ENCODE results near the gene GPATCH1.

The GPATCH1 gene

GRCh38 chr19:33090179-33090578 lies 9.2 kb downstream of the GPATCH1 start:
- no peak for TF ChIP-seq CTCF (IDR thresholded peaks at IDR 0.05; ENCODE audit: extremely low read depth, missing control alignments)
- no peak for DNase-seq (ENCODE audit: low spot score)

- no peak for TF ChIP-seq CTCF (IDR thresholded peaks at IDR 0.05; ENCODE audit: extremely low read depth, missing control alignments)
Observed at GRCh38 chr19:33093420-33094210, 12.6 kb downstream of the GPATCH1 start.

GRCh38 chr19:33094436-33095067 lies 13.6 kb downstream of the GPATCH1 start:
- TF ChIP-seq CTCF (IDR thresholded peaks at IDR 0.05; ENCODE audit: extremely low read depth, missing control alignments), result no peak
- no peak for DNase-seq (ENCODE audit: low spot score)

More at GRCh38 chr19:33093420-33094210, 12.6 kb downstream of the GPATCH1 start:
- DNase-seq (ENCODE audit: low spot score), result no peak

- DNase-seq (ENCODE audit: low spot score), result no peak
Observed at GRCh38 chr19:33096005-33096404, 15.0 kb downstream of the GPATCH1 start.

GRCh38 chr19:33098055-33098534 lies 17.1 kb downstream of the GPATCH1 start:
- no peak for DNase-seq (ENCODE audit: low spot score)

More at GRCh38 chr19:33096005-33096404, 15.0 kb downstream of the GPATCH1 start:
- TF ChIP-seq CTCF (IDR thresholded peaks at IDR 0.05; ENCODE audit: extremely low read depth, missing control alignments), result no peak

GRCh38 chr19:33100894-33101644 lies 20.1 kb downstream of the GPATCH1 start:
- no peak for TF ChIP-seq CTCF (IDR thresholded peaks at IDR 0.05; ENCODE audit: extremely low read depth, missing control alignments)
- DNase-seq (ENCODE audit: low spot score), result no peak

More at GRCh38 chr19:33098055-33098534, 17.1 kb downstream of the GPATCH1 start:
- no peak for TF ChIP-seq CTCF (IDR thresholded peaks at IDR 0.05; ENCODE audit: extremely low read depth, missing control alignments)

All from GM20000 (cell line).